ENCODE measurements around the gene ABCD4.

The ABCD4 gene

DNA sequence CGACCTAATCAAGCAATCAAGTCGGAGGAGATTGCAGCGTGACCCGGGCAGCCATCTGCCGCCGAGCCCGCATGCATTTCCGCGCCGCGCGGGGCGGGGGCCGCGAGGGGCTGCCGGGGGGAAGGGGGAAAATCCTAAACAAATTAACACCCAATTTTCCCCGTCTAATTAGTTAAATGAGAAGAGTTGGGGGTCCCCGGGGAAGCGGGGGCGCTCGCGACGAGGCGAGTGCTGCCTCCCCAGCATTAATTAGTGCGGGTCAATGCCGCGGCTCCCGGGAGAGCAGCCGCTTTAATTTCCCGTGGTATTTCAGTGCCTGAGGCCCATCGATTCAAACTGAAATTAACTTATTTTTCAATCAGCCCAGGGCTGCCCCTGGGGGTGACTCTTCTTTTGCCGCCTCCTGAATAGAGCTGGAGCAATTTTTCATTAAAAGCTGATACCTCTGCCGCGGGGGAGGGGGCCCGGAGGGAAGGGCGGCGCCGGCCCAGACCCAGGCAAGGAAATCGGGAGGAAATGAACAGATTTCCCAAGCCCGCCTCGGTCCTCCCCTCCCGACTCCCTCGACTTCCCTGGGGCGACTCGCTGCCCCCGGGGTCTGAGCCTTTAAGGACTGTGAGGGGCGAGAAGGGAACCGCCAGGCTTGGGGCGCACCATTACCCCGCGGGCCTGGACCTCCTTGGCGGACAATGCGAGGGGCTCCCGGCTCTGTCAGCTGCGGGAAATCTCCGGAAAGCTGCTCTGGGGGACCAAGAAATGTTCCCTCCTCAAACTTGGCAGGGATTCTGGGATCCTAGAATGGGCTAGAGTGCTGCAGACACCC lies 44.6 kb downstream of the ABCD4 start:
- DNase-seq: no peak

DNA sequence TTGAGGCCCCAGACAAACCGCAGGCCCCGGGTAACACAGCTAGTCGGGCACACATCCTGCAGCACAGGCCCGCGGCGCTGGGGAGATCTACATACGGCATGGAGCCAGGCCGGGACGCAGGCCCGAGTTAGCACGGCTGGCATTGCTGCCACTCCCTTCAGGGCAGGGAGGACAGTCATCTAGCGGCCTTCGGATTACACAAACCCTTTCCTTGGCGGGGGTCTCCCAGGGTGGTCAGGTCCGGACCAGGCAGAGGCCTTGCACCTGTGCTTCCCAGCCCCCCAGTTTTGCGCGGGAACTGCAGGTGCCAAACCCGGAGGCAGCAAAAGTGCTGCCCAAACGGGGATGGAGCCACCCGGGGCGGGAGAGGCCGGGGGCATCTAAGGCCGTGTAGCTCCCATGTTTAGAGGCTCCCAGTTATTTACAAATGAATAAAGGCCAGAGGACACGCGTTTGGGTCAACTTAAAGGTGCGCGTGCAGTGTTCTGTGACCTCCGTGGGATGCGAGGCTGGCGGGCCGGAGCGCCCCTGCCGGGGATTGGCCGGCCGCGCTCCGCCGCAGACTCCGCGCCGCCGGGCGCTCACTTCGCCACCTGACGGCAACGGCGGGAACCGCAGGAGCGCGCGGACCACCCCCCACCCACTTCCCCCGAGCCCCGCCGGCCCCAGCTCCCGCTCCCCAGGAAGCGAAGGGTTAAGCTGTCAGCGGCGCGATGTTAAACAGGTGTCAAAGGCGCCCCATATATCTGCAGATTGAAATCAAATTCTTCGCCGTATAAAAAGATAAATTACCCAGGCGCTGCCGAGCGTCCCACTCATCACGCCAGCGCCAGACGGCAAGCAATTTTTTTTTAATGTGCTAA lies 45.4 kb downstream of the ABCD4 start:
- DNase-seq: peak; percentile 77

- no peak for DNase-seq
Measured at GRCh38 chr14:74255281-74255680, 47.5 kb downstream of the ABCD4 start.

DNA sequence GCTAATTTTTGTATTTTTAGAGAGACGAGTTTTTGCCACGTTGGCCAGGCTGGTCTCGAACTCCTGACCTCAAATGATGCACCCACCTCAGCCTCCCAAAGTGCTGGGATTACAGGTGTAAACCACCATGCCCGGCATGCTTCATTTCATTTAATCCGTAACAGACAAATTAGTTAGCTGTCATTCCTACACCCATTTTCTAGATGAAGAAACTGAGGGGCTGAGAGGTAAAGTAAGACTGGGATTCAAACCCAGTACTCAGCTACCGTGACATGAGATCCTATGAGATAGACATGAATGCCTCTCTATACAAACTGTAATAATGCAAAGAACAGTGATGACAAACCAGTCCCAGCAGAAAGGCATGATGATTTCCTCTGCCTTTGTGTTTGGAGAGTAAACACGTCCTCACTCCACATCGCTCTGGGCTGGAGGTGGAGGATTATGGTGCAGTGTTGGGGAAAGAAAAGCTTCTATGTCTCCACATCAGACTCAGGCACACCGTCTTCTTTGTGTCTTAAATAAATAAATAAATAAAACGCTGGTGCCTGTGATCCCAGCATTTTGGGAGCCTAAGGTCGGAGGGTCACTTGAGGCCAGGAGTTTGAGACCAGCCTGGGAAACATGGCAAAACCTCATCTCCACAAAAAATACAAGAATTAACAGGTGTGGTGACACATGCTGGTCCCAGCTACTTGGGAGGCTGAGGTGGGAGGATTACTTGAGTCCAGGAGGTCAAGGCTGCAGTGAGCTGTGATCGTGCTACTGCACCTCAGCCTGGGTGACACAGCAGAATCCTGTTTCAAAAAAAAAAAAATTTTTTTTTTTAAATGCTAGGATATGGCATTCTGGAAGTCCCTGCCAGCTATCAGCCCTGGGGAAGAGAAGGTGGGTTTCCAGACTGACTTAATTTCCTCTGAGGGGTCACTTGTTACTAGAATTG lies 53.0 kb downstream of the ABCD4 start:
- no peak for DNase-seq

GRCh38 chr14:74248017-74248416 lies 54.7 kb downstream of the ABCD4 start:
- DNase-seq: no peak

GRCh38 chr14:74246542-74246941 lies 56.2 kb downstream of the ABCD4 start:
- DNase-seq: no peak

DNA sequence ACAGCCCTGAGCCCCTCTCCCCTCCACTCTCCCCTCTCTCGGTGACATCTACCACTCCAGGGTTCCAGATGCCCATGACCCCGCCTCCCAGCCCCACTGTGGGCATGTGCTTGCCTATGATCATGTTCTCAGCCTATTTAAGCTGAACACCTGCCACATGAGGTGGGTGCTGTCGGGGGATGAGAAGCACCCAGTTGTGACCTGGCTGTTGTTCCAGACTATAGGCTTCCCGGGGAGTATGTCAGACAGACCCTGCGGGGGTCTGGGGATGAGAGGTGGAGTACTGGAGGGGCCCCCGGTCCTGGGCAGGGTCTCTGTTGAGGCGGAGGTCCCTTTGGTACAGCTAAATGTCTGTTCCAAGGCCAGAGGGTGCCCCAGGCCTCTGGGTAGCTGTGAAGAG lies 57.4 kb downstream of the ABCD4 start:
- no peak for DNase-seq

GRCh38 chr14:74244115-74244514 lies 58.6 kb downstream of the ABCD4 start:
- no peak for DNase-seq

DNA sequence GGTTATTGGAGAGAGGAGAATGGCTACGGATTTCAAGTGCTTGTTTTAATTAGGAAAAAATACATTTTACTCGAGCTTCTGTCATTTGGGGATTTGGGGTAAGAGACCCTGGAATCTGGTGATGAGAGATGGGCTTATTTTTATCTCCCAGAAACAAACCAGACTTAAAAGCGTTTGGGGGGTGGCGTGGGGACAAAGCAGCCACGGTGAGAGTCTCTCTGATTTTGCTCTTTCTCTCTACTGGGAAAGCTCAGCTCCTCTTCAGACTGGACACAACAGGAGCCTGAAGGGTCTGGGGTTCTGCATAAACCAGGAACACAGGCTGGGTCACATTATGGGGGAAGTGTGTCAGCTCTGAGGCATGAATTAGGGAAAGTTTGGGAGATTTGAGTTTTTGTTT lies 59.7 kb downstream of the ABCD4 start:
- no peak for DNase-seq

DNA sequence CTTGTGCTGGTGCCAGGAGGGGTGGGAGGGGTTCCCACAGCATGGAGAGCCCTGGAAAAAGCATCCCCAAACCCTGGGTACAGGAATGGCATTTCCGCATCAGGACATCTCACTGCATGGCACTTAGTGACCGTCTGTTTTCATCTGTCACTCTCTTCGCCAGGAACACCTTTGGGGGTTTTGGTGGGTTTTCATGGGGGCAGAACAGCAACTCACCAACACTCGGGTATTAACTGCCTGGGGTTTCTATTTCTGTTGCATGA lies 60.0 kb downstream of the ABCD4 start:
- no peak for DNase-seq

DNA sequence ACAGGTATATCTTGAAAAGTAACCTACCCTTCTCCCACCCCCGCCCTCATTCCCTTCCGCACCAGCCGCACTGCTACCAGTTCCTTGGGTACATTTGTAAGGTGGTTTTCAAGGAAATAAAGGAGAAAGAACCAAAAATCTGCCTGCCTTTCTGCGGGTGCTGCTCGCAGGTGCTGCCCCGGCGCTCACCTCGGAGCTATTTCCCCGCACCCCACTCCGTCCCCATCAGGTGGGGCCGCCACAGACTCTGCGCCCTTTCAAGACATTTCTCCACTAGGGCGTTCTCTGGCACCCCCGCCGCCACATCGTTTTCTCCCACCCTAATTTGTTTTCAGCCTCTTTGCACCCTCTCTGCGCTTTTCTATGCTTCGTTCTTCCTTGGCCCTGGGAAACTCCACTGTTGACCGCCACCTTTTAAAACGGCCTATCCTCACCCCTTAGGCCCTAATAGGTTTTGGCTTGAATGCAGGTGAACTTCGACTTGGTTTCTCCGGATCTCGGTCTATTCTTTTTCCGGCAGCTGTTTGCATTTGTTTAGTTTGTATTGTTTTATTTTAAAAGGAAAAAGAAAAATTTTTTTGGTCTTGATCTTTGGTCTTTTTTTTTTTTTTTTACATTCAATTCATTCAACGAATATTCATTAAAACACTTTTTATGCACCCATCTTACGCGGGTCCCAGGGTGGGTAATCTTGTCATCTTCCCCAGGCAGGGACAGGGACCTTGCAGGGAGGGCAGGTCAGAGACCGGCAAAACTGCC lies 60.5 kb downstream of the ABCD4 start:
- DNase-seq: no peak

GRCh38 chr14:74241652-74242017 lies 61.1 kb downstream of the ABCD4 start:
- DNase-seq: no peak

DNA sequence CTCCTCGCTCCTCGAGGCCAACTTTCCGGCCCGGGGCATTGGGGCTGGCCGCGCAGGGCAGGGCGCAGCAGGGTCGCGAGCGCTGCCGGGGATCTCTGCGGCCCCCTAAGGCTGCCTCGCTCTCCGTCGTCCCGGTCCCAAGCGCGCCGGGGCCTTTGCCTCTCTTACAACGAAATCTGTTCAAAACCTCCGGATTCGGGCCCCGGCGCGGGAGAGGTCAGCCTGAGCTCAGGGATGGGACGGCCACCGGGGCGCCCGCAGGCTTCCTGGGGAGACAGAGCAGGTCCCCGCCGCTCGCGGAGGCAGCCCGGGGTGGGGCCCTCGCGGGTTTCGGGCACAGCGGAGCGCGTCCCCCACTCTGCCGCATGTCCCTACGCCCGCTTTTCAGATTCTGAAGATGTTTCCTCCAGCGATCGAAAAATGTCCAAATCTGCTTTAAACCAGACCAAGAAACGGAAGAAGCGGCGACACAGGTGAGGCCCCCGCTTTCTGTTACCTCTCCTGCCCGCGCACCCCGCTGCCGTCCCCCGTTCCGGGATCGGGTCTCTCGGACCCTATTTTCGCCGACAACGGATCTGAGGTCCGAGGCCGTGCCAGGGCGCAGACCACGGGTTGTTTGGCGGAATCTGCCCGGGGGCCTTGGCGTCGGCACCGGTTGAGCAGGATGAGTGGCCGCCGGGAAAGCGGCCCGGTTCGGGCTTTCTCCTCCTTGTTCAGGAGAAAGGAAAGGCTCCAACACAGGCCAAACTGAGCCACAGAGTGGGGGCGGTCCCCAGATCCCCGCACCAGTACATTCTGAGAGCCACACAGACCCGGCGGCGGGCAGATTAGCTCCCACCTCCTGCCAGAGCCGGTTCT lies 61.7 kb downstream of the ABCD4 start:
- DNase-seq: peak; percentile 26

GRCh38 chr14:74239848-74240793 lies 62.6 kb downstream of the ABCD4 start:
- no peak for DNase-seq

DNA sequence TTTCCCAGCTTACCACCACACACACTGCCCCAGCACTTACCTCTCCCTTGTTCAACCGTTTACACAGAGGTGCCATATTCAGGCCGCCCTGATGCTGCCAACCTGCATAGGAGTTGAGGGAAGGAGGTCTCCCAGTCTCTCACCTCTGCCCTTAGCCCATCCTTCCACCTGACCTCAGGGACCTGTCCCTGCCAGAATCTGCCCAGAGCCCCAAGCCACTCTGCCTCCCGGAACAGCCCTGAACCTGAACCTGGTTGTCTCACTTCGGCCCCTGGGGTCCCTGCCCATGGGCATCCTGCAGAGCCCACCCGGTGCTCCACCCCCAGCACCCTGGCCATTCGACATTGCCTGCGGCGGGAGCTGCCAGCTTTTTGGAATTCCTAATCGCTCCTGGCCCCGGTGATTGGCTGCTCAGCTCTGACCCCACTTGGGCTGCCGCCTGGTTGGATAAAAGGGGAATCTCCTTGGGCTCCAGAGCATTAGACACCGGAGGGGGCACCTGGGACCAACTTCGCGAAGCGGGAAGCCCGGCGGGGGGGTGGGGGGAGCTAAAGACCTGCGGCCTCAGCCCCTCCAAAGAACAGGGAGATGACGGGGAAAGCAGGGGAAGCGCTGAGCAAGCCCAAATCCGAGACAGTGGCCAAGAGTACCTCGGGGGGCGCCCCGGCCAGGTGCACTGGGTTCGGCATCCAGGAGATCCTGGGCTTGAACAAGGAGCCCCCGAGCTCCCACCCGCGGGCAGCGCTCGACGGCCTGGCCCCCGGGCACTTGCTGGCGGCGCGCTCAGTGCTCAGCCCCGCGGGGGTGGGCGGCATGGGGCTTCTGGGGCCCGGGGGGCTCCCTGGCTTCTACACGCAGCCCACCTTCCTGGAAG lies 63.5 kb downstream of the ABCD4 start, which contains the start of gene VSX2:
Gene VSX2, plus strand, starts transcription at position 476 of the 874 bp plus-strand sequence. Its CDS starts 113 bp downstream, at position 589.
- DNase-seq: no peak

DNA sequence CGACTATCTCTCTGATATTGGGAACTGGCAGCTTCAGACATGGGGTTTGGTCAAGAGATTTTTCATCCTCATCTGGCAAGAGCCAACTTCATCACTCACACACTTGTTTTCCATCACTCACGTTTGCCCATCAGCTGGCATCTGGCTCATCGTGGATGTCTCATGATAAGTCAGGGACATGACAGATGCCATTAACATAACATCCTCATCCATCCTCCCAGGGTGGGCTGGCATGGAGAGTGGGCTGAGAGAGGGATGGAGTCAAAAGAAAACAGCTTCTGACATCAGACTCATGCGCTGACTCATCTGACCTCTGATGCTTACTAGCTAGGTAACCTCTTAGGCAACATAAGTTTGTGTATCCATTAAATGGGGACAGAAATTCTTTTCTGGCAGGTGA lies 65.3 kb downstream of the ABCD4 start:
- DNase-seq: no peak

Data from DMS79 treated with DMSO at 0.1 percent for 48 hours (cell line).